HEK293 (cell line): Measurements from ENCODE around the gene MTUS2.

Experiments
- CTCF ChIA-PET: fragments of 350-600 bp; formaldehyde crosslinking; extraction: SDS; loops from one replicate; lab custom pipeline; 2021; ENCODE audit warnings: antibody characterized with exemption; lab: Yijun Ruan, JAX
- POLR2A ChIA-PET: fragments of 300-600 bp; formaldehyde crosslinking; extraction: SDS; loops from one replicate; lab custom pipeline; 2020; ENCODE audit warnings: antibody characterized with exemption, inconsistent platforms; lab: Yijun Ruan, JAX
- H3K27ac ChIP-seq: fragments of 200-500 bp; sonication (Bioruptor generic); 2 replicates; pipeline ENCODE4 v1.5.1; 2014; ENCODE audit warnings: low read depth, low read length, control low read depth, inconsistent platforms; ENCODE audit errors: extremely low read depth
- H3K36me3 ChIP-seq, 2 experiments: fragments of 200-500 bp in 1 of 2; sonication (Bioruptor generic) in 1 of 2; 1 replicate in 1 of 2; 2 replicates in 1 of 2; pipeline ENCODE4 v1.5.1; 2014 to 2017; ENCODE audit warnings: inconsistent platforms in 2 of 2, low read length in 2 of 2; ENCODE audit not compliant: control insufficient read depth in 2 of 2, insufficient read depth in 1 of 2
- H3K4me1 ChIP-seq: fragments of 200-500 bp; sonication (Bioruptor generic); 2 replicates; pipeline ENCODE4 v1.5.1; 2014; ENCODE audit warnings: mild to moderate bottlenecking, low read length, inconsistent platforms; ENCODE audit not compliant: control insufficient read depth, insufficient read depth
- H3K4me3 ChIP-seq: 2 replicates; pipeline ENCODE4 v1.5.1; 2011; ENCODE audit warnings: low read depth, mild to moderate bottlenecking, control low read depth, low read length, moderate library complexity
- H3K9me3 ChIP-seq: fragments of 200-500 bp; sonication (Bioruptor generic); 2 replicates; pipeline ENCODE4 v1.5.1; 2014; ENCODE audit warnings: low read depth, low read length, inconsistent platforms; ENCODE audit not compliant: control insufficient read depth, insufficient read depth
- BCL6B ChIP-seq: fragments of 450-650 bp; formaldehyde crosslinking; IDR thresholded peaks from 2 replicates; pipeline ENCODE4 v1.5.1; 2017; ENCODE audit warnings: missing biosample characterization, missing genetic modification characterization
- MYNN ChIP-seq: fragments of 450-650 bp; formaldehyde crosslinking; IDR thresholded peaks from 2 replicates; pipeline ENCODE4 v1.5.1; 2016; ENCODE audit warnings: missing biosample characterization, missing genetic modification characterization, borderline replicate concordance
- OVOL3 ChIP-seq: fragments of 450-650 bp; formaldehyde crosslinking; IDR thresholded peaks from 2 replicates; pipeline ENCODE4 v1.5.1; 2016; ENCODE audit warnings: missing biosample characterization, missing genetic modification characterization
- REST ChIP-seq: fragments of 450-650 bp; formaldehyde crosslinking; IDR thresholded peaks from 2 replicates; pipeline ENCODE4 v1.5.1; 2016; ENCODE audit warnings: missing biosample characterization, missing genetic modification characterization
- SP2 ChIP-seq: fragments of 450-650 bp; formaldehyde crosslinking; IDR thresholded peaks from 2 replicates; pipeline ENCODE4 v1.5.1; 2016; ENCODE audit warnings: missing biosample characterization, missing genetic modification characterization
- YY1 ChIP-seq: fragments of 450-650 bp; formaldehyde crosslinking; IDR thresholded peaks from 2 replicates; pipeline ENCODE4 v1.5.1; 2018; ENCODE audit warnings: missing biosample characterization, missing genetic modification characterization
- YY2 ChIP-seq: fragments of 450-650 bp; formaldehyde crosslinking; IDR thresholded peaks from 2 replicates; pipeline ENCODE4 v1.5.1; 2016; ENCODE audit warnings: missing biosample characterization, missing genetic modification characterization
- ZEB2 ChIP-seq: fragments of 450-650 bp; formaldehyde crosslinking; IDR thresholded peaks from 2 replicates; pipeline ENCODE4 v1.5.1; 2016; ENCODE audit warnings: missing biosample characterization, missing genetic modification characterization
- ZFP37 ChIP-seq: fragments of 450-650 bp; formaldehyde crosslinking; IDR thresholded peaks from 2 replicates; pipeline ENCODE4 v1.5.1; 2016; ENCODE audit warnings: missing biosample characterization, missing genetic modification characterization
- ZNF155 ChIP-seq: fragments of 450-650 bp; formaldehyde crosslinking; IDR thresholded peaks from 2 replicates; pipeline ENCODE4 v1.5.1; 2016; ENCODE audit warnings: missing biosample characterization, missing genetic modification characterization
- ZNF174 ChIP-seq: fragments of 450-650 bp; formaldehyde crosslinking; IDR thresholded peaks from 2 replicates; pipeline ENCODE4 v1.5.0; 2017; ENCODE audit warnings: missing biosample characterization, mild to moderate bottlenecking, missing genetic modification characterization
- ZNF175 ChIP-seq: fragments of 450-650 bp; formaldehyde crosslinking; IDR thresholded peaks from 2 replicates; pipeline ENCODE4 v1.5.1; 2016; ENCODE audit warnings: missing biosample characterization, missing genetic modification characterization
- ZNF18 ChIP-seq: fragments of 450-650 bp; formaldehyde crosslinking; IDR thresholded peaks from 2 replicates; pipeline ENCODE4 v1.5.1; 2016; ENCODE audit warnings: missing biosample characterization, missing genetic modification characterization
- ZNF202 ChIP-seq: fragments of 450-650 bp; formaldehyde crosslinking; IDR thresholded peaks from 2 replicates; pipeline ENCODE4 v1.5.1; 2016; ENCODE audit warnings: missing biosample characterization, missing genetic modification characterization, borderline replicate concordance
- ZNF211 ChIP-seq: fragments of 450-650 bp; formaldehyde crosslinking; IDR thresholded peaks from 2 replicates; pipeline ENCODE4 v1.5.1; 2016; ENCODE audit warnings: low read depth, missing biosample characterization, missing genetic modification characterization
- ZNF24 ChIP-seq: fragments of 450-650 bp; formaldehyde crosslinking; IDR thresholded peaks from 2 replicates; pipeline ENCODE4 v1.5.1; 2016; ENCODE audit warnings: missing biosample characterization, missing genetic modification characterization
- ZNF248 ChIP-seq: fragments of 450-650 bp; formaldehyde crosslinking; IDR thresholded peaks from 2 replicates; pipeline ENCODE4 v1.5.1; 2017; ENCODE audit warnings: missing biosample characterization, missing genetic modification characterization
- ZNF274 ChIP-seq, 2 experiments: fragments of 200-500 bp in 1 of 2; fragments of 450-650 bp in 1 of 2; sonication (Bioruptor generic) in 1 of 2; formaldehyde crosslinking in 1 of 2; IDR thresholded peaks; 2 replicates each; pipeline versions ENCODE4 v1.5.1 to v1.6.1; 2014 to 2016; ENCODE audit warnings: borderline replicate concordance in 1 of 2, inconsistent platforms in 1 of 2, low read length in 1 of 2, missing biosample characterization in 1 of 2, missing genetic modification characterization in 1 of 2
- ZNF292 ChIP-seq: fragments of 450-650 bp; formaldehyde crosslinking; IDR thresholded peaks from 2 replicates; pipeline ENCODE4 v1.5.1; 2016; ENCODE audit warnings: low read depth, missing biosample characterization, missing genetic modification characterization, borderline replicate concordance
- ZNF302 ChIP-seq: fragments of 450-650 bp; formaldehyde crosslinking; IDR thresholded peaks from 2 replicates; pipeline ENCODE4 v1.5.1; 2016; ENCODE audit warnings: missing biosample characterization, missing genetic modification characterization, low read depth
- ZNF404 ChIP-seq: fragments of 450-650 bp; formaldehyde crosslinking; IDR thresholded peaks from 2 replicates; pipeline ENCODE4 v1.5.1; 2017; ENCODE audit warnings: missing biosample characterization, missing genetic modification characterization
- ZNF449 ChIP-seq: fragments of 450-650 bp; formaldehyde crosslinking; IDR thresholded peaks from 2 replicates; pipeline ENCODE4 v1.5.1; 2017; ENCODE audit warnings: missing biosample characterization, mild to moderate bottlenecking, missing genetic modification characterization, moderate library complexity
- ZNF529 ChIP-seq: fragments of 450-650 bp; formaldehyde crosslinking; IDR thresholded peaks from 2 replicates; pipeline ENCODE4 v1.5.1; 2017; ENCODE audit warnings: missing genetic modification characterization, missing biosample characterization; ENCODE audit not compliant: insufficient replicate concordance
- ZNF624 ChIP-seq: fragments of 450-650 bp; formaldehyde crosslinking; IDR thresholded peaks from 2 replicates; pipeline ENCODE4 v1.5.1; 2017; ENCODE audit warnings: missing biosample characterization, missing genetic modification characterization
- ZNF639 ChIP-seq: fragments of 450-650 bp; formaldehyde crosslinking; IDR thresholded peaks from 2 replicates; pipeline ENCODE4 v1.5.1; 2016; ENCODE audit warnings: missing biosample characterization, missing genetic modification characterization
- ZSCAN30 ChIP-seq: fragments of 450-650 bp; IDR thresholded peaks from 2 replicates; pipeline ENCODE4 v1.5.1; 2018; ENCODE audit warnings: missing biosample characterization, mild to moderate bottlenecking, missing genetic modification characterization, moderate library complexity

The MTUS2 gene

GRCh38 chr13:28889086-28889732, 69.1 kb downstream of the MTUS2 start:
- H3K4me1 ChIP-seq: no peaks in the 10 kb centered on the region
- H3K4me3 ChIP-seq: no peak overlapping the region
- CTCF ChIA-PET: no interaction called here
- H3K27ac ChIP-seq: no peak overlapping the region
- H3K36me3 ChIP-seq: no peaks in the 10 kb centered on the region
- no peak for TF ChIP-seq ZNF248 (tag by site-specific recombination)
- TF ChIP-seq ZNF274 (IDR thresholded peaks at IDR 0.05; ENCODE audit: low read length): no peak
- TF ChIP-seq ZNF274 (tag by site-specific recombination; IDR thresholded peaks at IDR 0.05; ENCODE audit: borderline replicate concordance): no peak
- no peak for TF ChIP-seq MYNN (tag by site-specific recombination)
- no peak for TF ChIP-seq ZSCAN30 (tag by site-specific recombination)
- no peak for TF ChIP-seq OVOL3 (tag by site-specific recombination)
- TF ChIP-seq ZNF202 (tag by site-specific recombination): no peak
- TF ChIP-seq ZNF175 (tag by site-specific recombination): no peak
- TF ChIP-seq ZNF302 (tag by site-specific recombination): no peak
- no peak for TF ChIP-seq BCL6B (tag by site-specific recombination)
- TF ChIP-seq ZNF449 (tag by site-specific recombination): no peak
- TF ChIP-seq ZNF18 (tag by site-specific recombination): no peak
- no peak for TF ChIP-seq ZFP37 (tag by site-specific recombination)
- TF ChIP-seq YY1: no peak
- no peak for TF ChIP-seq ZNF292 (tag by site-specific recombination)
- TF ChIP-seq SP2 (tag by site-specific recombination): no peak
- no peak for TF ChIP-seq ZNF639 (tag by site-specific recombination)
- no peak for TF ChIP-seq ZNF155 (tag by site-specific recombination)
- no peak for TF ChIP-seq YY2 (tag by site-specific recombination)
- no peaks in the 10 kb centered on the region for H3K9me3 ChIP-seq
- POLR2A ChIA-PET: no interaction called here

- CTCF ChIA-PET: no interaction called here
- no peaks in the 10 kb centered on the region for H3K36me3 ChIP-seq
- no peaks in the 10 kb centered on the region for H3K4me1 ChIP-seq
- no peak overlapping the region for H3K4me3 ChIP-seq
- TF ChIP-seq REST (tag by site-specific recombination) (no peak), ZNF175 (tag by site-specific recombination) (no peak), ZNF174 (tag by site-specific recombination) (no peak), ZNF24 (tag by site-specific recombination) (no peak), ZEB2 (tag by site-specific recombination) (no peak), ZNF529 (tag by site-specific recombination) (no peak), ZNF624 (tag by site-specific recombination) (no peak), ZNF404 (tag by site-specific recombination) (no peak), ZNF211 (tag by site-specific recombination) (no peak)
- TF ChIP-seq, all 188 proteins: peak for 0
- POLR2A ChIA-PET: no interaction called here
- Histone ChIP-seq H3K27ac (no peak overlapping the region), H3K9me3 (no peaks in the 10 kb centered on the region)
Observed at GRCh38 chr13:28890712-28891111, 70.6 kb downstream of the MTUS2 start.
